Loucy (cell line): ENCODE results near the gene INPP5J.
"Not testable (repeated sequence)": the region's sequence is repeated elsewhere in the genome, so short reads cannot be mapped to it uniquely, and the experiment has no call there.

Source experiments
- H2AFZ ChIP-seq: fragments of 200-600 bp; sonication (generic); 2 replicates; pipeline ENCODE4 v1.6.0; 2016; ENCODE audit warnings: antibody characterized with exemption, mild to moderate bottlenecking, low read length, moderate library complexity
- H3F3A ChIP-seq: fragments of 200-600 bp; 2 replicates; pipeline ENCODE4 v1.6.0; 2016; ENCODE audit warnings: antibody characterized with exemption, low read depth, mild to moderate bottlenecking
- H3K27me3 ChIP-seq: fragments of 200-600 bp; sonication (generic); 2 replicates; pipeline ENCODE4 v1.6.1; 2014; ENCODE audit warnings: low read length, mild to moderate bottlenecking; ENCODE audit not compliant: insufficient read depth, poor library complexity, severe bottlenecking
- H3K36me3 ChIP-seq: fragments of 200-600 bp; sonication (generic); 2 replicates; pipeline ENCODE4 v1.6.1; 2016; ENCODE audit warnings: low read length; ENCODE audit not compliant: insufficient read depth
- H3K4me1 ChIP-seq: fragments of 200-600 bp; sonication (generic); 2 replicates; pipeline ENCODE4 v1.5.1; 2014; ENCODE audit warnings: low read length, mild to moderate bottlenecking; ENCODE audit not compliant: insufficient read depth, poor library complexity, severe bottlenecking
- H3K4me2 ChIP-seq: fragments of 200-600 bp; sonication (generic); 2 replicates; pipeline ENCODE4 v1.6.0; 2014; ENCODE audit warnings: antibody characterized with exemption, low read length, low read depth, mild to moderate bottlenecking; ENCODE audit not compliant: poor library complexity, severe bottlenecking
- H3K4me3 ChIP-seq: fragments of 200-600 bp; sonication (generic); 2 replicates; pipeline ENCODE4 v1.5.1; 2014; ENCODE audit warnings: low read length, mild to moderate bottlenecking, mixed read lengths; ENCODE audit not compliant: poor library complexity, severe bottlenecking
- H3K79me2 ChIP-seq: fragments of 200-600 bp; sonication (generic); 2 replicates; pipeline ENCODE4 v1.6.1; 2014; ENCODE audit warnings: low read length; ENCODE audit not compliant: insufficient read depth
- H3K9ac ChIP-seq: fragments of 200-600 bp; sonication (generic); 2 replicates; pipeline ENCODE4 v1.6.0; 2014; ENCODE audit warnings: mild to moderate bottlenecking, low read depth, low read length, moderate library complexity; ENCODE audit not compliant: poor library complexity, severe bottlenecking
- H3K9me2 ChIP-seq: fragments of 200-600 bp; sonication (generic); replicated peaks from 2 replicates; pipeline ENCODE4 v1.6.1; 2016; ENCODE audit warnings: low read depth, low read length, mixed read lengths
- H3K9me3 ChIP-seq: fragments of 200-600 bp; sonication (generic); 2 replicates; pipeline ENCODE4 v1.6.1; 2014; ENCODE audit warnings: mild to moderate bottlenecking, antibody characterized with exemption, low read length, low read depth; ENCODE audit not compliant: insufficient read depth
- H4K20me1 ChIP-seq: fragments of 200-600 bp; sonication (generic); 2 replicates; pipeline ENCODE4 v1.6.0; 2014; ENCODE audit warnings: antibody characterized with exemption, low read length, mild to moderate bottlenecking; ENCODE audit not compliant: insufficient read depth, poor library complexity, severe bottlenecking
- CTCF ChIP-seq: fragments of 200-600 bp; sonication (generic); conservative IDR thresholded peaks from 2 replicates; pipeline ENCODE4 v1.5.1; 2014; ENCODE audit warnings: mild to moderate bottlenecking, antibody characterized with exemption, low read length
- EZH2phosphoT487 ChIP-seq: fragments of 200-600 bp; IDR thresholded peaks from 2 replicates; pipeline ENCODE4 v1.6.1; 2018; ENCODE audit warnings: antibody characterized with exemption, mild to moderate bottlenecking, moderate library complexity, borderline replicate concordance

INPP5J gene

GRCh38 chr22:31095637-31096249, 27.0 kb upstream of the INPP5J start:
- Histone ChIP-seq H3K4me3 (no peak overlapping the region), H3K9me3 (no peaks in the 10 kb centered on the region), H3K9ac (no peak overlapping the region), H3K9me2 (no peaks in the 10 kb centered on the region), H3K4me2 (no peak overlapping the region), H3K27me3 (no peaks in the 10 kb centered on the region), H4K20me1 (no peaks in the 10 kb centered on the region), H3K79me2 (no peaks in the 10 kb centered on the region), H3F3A (no peaks in the 10 kb centered on the region), H3K36me3 (peaks cover 61% of the 10 kb centered on the region; the same call in 1 of the 2 replicates), H3K4me1 (no peaks in the 10 kb centered on the region), H2AFZ (no peak overlapping the region)
- TF ChIP-seq EZH2phosphoT487 (no peak), CTCF (no peak)

- no peaks in the 10 kb centered on the region for H3K9me2 ChIP-seq
- no peak overlapping the region for H3K9ac ChIP-seq
- no peak for TF ChIP-seq EZH2phosphoT487
- TF ChIP-seq CTCF, result no peak
- H3K27me3 ChIP-seq, result no peaks in the 10 kb centered on the region
- H3K36me3 ChIP-seq, result peaks cover 50% of the 10 kb centered on the region; the same call in 1 of the 2 replicates
- no peaks in the 10 kb centered on the region for H3F3A ChIP-seq
- no peak overlapping the region for H2AFZ ChIP-seq
- H3K4me2 ChIP-seq, result no peak overlapping the region
- H3K4me1 ChIP-seq, result no peaks in the 10 kb centered on the region
- H4K20me1 ChIP-seq, result no peaks in the 10 kb centered on the region
- no peaks in the 10 kb centered on the region for H3K9me3 ChIP-seq
- H3K79me2 ChIP-seq, result no peaks in the 10 kb centered on the region
- no peak overlapping the region for H3K4me3 ChIP-seq
These were observed 26.0 kb upstream of the INPP5J start for GRCh38 chr22:31096657-31097279.

- H3K4me2 ChIP-seq, H4K20me1 ChIP-seq, H3K9me3 ChIP-seq, H3K4me1 ChIP-seq, H3K27me3 ChIP-seq, H3K79me2 ChIP-seq, H3K9me2 ChIP-seq, H2AFZ ChIP-seq, H3K4me3 ChIP-seq, H3K9ac ChIP-seq, H3F3A ChIP-seq: not testable (repeated sequence)
- peaks cover 44% of the 10 kb centered on the region; the same call in 1 of the 2 replicates for H3K36me3 ChIP-seq
These were observed 25.2 kb upstream of the INPP5J start for GRCh38 chr22:31097539-31097938.
